Dedifferentiated amniotic fluid mesenchymal stem cell (primary cell): ENCODE data around the gene DNASE2B.
A peak's percentile ranks its signal among the peaks of the same experiment; 100 is the strongest.

ENCODE experiments used
- DNase-seq: peaks from one replicate; pipeline ENCODE4 v3.0.0-alpha.2; 2016; ENCODE audit errors: extremely low spot score

The DNASE2B gene

GRCh38 chr1:84398175-84399155 lies at the start of gene DNASE2B:
TSS of gene DNASE2B (plus strand) at chr1:84398484. CDS start at chr1:84398565, 81 bp downstream.
- DNase-seq: no peak

- no peak for DNase-seq
These were observed 49.5 kb upstream of the DNASE2B start for GRCh38 chr1:84348759-84349158.

GRCh38 chr1:84350104-84350503 lies 48.2 kb upstream of the DNASE2B start:
- no peak for DNase-seq

GRCh38 chr1:84350550-84350949 lies 47.7 kb upstream of the DNASE2B start:
- no peak for DNase-seq

- no peak for DNase-seq
These were observed 45.8 kb upstream of the DNASE2B start for GRCh38 chr1:84352298-84353106.

GRCh38 chr1:84353695-84354094 lies 44.6 kb upstream of the DNASE2B start:
- DNase-seq: no peak

GRCh38 chr1:84355556-84355955 lies 42.7 kb upstream of the DNASE2B start:
- no peak for DNase-seq

GRCh38 chr1:84356881-84357280 lies 41.4 kb upstream of the DNASE2B start:
- no peak for DNase-seq

- no peak for DNase-seq
These were observed 39.6 kb upstream of the DNASE2B start for GRCh38 chr1:84358695-84359094.

- no peak for DNase-seq
These were observed 38.0 kb upstream of the DNASE2B start for GRCh38 chr1:84360316-84360715.

- DNase-seq: no peak
These were observed 36.5 kb upstream of the DNASE2B start for GRCh38 chr1:84361796-84362195.

- DNase-seq: no peak
These were observed 35.3 kb upstream of the DNASE2B start for GRCh38 chr1:84363019-84363418.

GRCh38 chr1:84363622-84364021 lies 34.7 kb upstream of the DNASE2B start:
- no peak for DNase-seq

GRCh38 chr1:84365225-84366221 lies 32.8 kb upstream of the DNASE2B start:
- DNase-seq: peak; percentile 84

- no peak for DNase-seq
These were observed 31.5 kb upstream of the DNASE2B start for GRCh38 chr1:84366786-84367185.

GRCh38 chr1:84367219-84367618 lies 31.1 kb upstream of the DNASE2B start:
- DNase-seq: no peak

GRCh38 chr1:84368441-84368840 lies 29.8 kb upstream of the DNASE2B start:
- no peak for DNase-seq

GRCh38 chr1:84370266-84370665 lies 28.0 kb upstream of the DNASE2B start:
- no peak for DNase-seq

GRCh38 chr1:84370831-84371394 lies 27.4 kb upstream of the DNASE2B start:
- no peak for DNase-seq

- no peak for DNase-seq
These were observed 24.7 kb upstream of the DNASE2B start for GRCh38 chr1:84373436-84374141.
